Endodermal cell (in vitro differentiated cells): ENCODE results near the gene ANKRD31. TPM values are rescaled to one million over a fixed set of nuclear protein-coding genes. Genes with fewer than 3 reads are reported as not detected.

Source experiments
- DNase-seq: peaks from one replicate; pipeline ENCODE4 v3.0.0-alpha.2; 2017
- H3K27ac ChIP-seq: 2 replicates; pipeline ENCODE4 v1.5.1; 2013; ENCODE audit warnings: mild to moderate bottlenecking, low read depth, low read length, moderate library complexity
- H3K27me3 ChIP-seq: 2 replicates; pipeline ENCODE4 v1.6.1; 2013; ENCODE audit warnings: mild to moderate bottlenecking, low read length, moderate library complexity; ENCODE audit not compliant: insufficient read depth, control insufficient read depth, poor library complexity, severe bottlenecking
- H3K36me3 ChIP-seq: 2 replicates; pipeline ENCODE4 v1.7.0; 2013; ENCODE audit warnings: mild to moderate bottlenecking, low read length, moderate library complexity; ENCODE audit not compliant: control insufficient read depth, insufficient read depth
- H3K4me1 ChIP-seq: one replicate; pipeline ENCODE4 v1.7.0; 2013; ENCODE audit warnings: low read length; ENCODE audit not compliant: control insufficient read depth, insufficient read depth
- H3K4me3 ChIP-seq: 2 replicates; pipeline ENCODE4 v1.5.1; 2013; ENCODE audit warnings: mild to moderate bottlenecking, low read length, moderate library complexity
- H3K9ac ChIP-seq: 2 replicates; pipeline ENCODE4 v1.6.1; 2013; ENCODE audit warnings: mild to moderate bottlenecking, low read length, moderate library complexity; ENCODE audit not compliant: poor library complexity, severe bottlenecking; ENCODE audit errors: extremely low read depth
- H3K9me3 ChIP-seq: 2 replicates; pipeline ENCODE4 v1.6.1; 2013; ENCODE audit warnings: mild to moderate bottlenecking, low read length, moderate library complexity; ENCODE audit not compliant: control insufficient read depth
- H3K27ac Mint-ChIP-seq: 2 replicates; pipeline ENCODE4 v1.8.0; 2020; ENCODE audit warnings: mixed read lengths
- H3K27me3 Mint-ChIP-seq: 2 replicates; pipeline ENCODE4 v1.8.0; 2021; ENCODE audit warnings: mild to moderate bottlenecking, mixed read lengths; ENCODE audit not compliant: insufficient read depth
- H3K36me3 Mint-ChIP-seq: 2 replicates; pipeline ENCODE4 v1.8.0; 2020; ENCODE audit warnings: low read depth, mixed read lengths
- H3K4me1 Mint-ChIP-seq: 2 replicates; pipeline ENCODE4 v1.8.0; 2020; ENCODE audit warnings: mixed read lengths
- H3K4me3 Mint-ChIP-seq: 2 replicates; pipeline ENCODE4 v1.8.0; 2020; ENCODE audit warnings: mild to moderate bottlenecking, moderate library complexity, mixed read lengths
- H3K9me3 Mint-ChIP-seq: 2 replicates; pipeline ENCODE4 v1.8.0; 2020; ENCODE audit warnings: mild to moderate bottlenecking, mixed read lengths
- WGBS, 2 experiments: methylation state at CpG; one replicate each; pipeline versions ENCODE4 v1.1.5 to v1.1.7; 2013; ENCODE audit warnings: missing lambda C conversion rate in 2 of 2, mixed read lengths in 1 of 2; ENCODE audit not compliant: insufficient coverage in 1 of 2, insufficient read length in 1 of 2; 5-methylcytosine and 5-hydroxymethylcytosine counted together
- total RNA-seq, 2 donors: library from RNA; stranded (reverse); fragmentation: NEBNext Ultra II Directional in 1 of 2; extraction: Animal tissue kit (Norgen Biotek cat#: 25700) in 1 of 2; gene quantifications; 2 replicates in 1 of 2; 3 replicates in 1 of 2; pipeline ENCODE4 v1.2.1, GENCODE V29; 2021
- TF ChIP-seq, protein P1 (sequence below): fragments of 200-600 bp; sonication (generic); conservative IDR thresholded peaks from 2 replicates; pipeline ENCODE4 v1.5.0; 2021; ENCODE audit warnings: antibody characterized with exemption, mild to moderate bottlenecking

Gene ANKRD31
- total RNA-seq, 2 donors from 2014 or later = 0.13 to 0.29 TPM

DNA sequence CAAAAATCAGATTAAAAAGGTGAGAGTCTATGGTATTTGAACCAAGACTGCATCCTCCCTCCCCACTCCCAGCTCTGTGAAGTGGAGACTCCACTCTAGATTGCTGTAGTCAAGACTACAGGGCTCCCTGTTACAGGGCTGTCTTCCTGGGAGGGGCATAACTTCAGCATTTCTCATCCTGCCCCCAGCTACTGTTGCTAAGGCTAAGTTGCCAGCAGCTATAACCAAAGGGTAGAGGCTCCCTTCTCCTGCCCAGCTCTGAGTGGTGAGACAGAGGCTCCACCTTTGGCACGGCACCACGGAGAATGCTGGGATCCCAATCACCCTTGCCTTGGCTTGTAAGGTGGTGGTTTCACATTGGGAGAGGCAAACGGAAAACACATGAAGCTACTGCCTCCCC lies 145.1 kb downstream of the ANKRD31 start:
- DNase-seq = no peak
- Histone ChIP-seq H3K27ac (no peak overlapping the region), H3K36me3 (no peaks in the 10 kb centered on the region), H3K4me1 (peaks cover 10% of the 10 kb centered on the region), H3K27me3 (no peaks in the 10 kb centered on the region), H3K4me3 (no peak overlapping the region), H3K9ac (no peak overlapping the region), H3K9me3 (no peaks in the 10 kb centered on the region)
- TF ChIP-seq, protein P1, sequence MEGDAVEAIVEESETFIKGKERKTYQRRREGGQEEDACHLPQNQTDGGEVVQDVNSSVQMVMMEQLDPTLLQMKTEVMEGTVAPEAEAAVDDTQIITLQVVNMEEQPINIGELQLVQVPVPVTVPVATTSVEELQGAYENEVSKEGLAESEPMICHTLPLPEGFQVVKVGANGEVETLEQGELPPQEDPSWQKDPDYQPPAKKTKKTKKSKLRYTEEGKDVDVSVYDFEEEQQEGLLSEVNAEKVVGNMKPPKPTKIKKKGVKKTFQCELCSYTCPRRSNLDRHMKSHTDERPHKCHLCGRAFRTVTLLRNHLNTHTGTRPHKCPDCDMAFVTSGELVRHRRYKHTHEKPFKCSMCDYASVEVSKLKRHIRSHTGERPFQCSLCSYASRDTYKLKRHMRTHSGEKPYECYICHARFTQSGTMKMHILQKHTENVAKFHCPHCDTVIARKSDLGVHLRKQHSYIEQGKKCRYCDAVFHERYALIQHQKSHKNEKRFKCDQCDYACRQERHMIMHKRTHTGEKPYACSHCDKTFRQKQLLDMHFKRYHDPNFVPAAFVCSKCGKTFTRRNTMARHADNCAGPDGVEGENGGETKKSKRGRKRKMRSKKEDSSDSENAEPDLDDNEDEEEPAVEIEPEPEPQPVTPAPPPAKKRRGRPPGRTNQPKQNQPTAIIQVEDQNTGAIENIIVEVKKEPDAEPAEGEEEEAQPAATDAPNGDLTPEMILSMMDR = no peak
- Mint-ChIP-seq H3K27ac (no peak overlapping the region), H3K27me3 (peaks cover 2% of the 10 kb centered on the region), H3K4me1 (peaks cover 6% of the 10 kb centered on the region), H3K4me3 (no peak overlapping the region), H3K36me3 (no peaks in the 10 kb centered on the region), H3K9me3 (peaks cover under 1% of the 10 kb centered on the region)
- WGBS, 2 experiments = 91 to 100% methylated on average over 1 to 3 of the region's 3 CpGs

GRCh38 chr5:75089662-75090061 lies 147.0 kb downstream of the ANKRD31 start:
- H3K4me1 ChIP-seq = peaks cover 10% of the 10 kb centered on the region
- Mint-ChIP-seq H3K9me3 (no peaks in the 10 kb centered on the region), H3K27me3 (peaks cover 2% of the 10 kb centered on the region), H3K4me1 (peaks cover 6% of the 10 kb centered on the region), H3K27ac (no peak overlapping the region), H3K36me3 (no peaks in the 10 kb centered on the region), H3K4me3 (no peak overlapping the region)
- H3K36me3 ChIP-seq = no peaks in the 10 kb centered on the region
- TF ChIP-seq, protein P1 = no peak
- 80% methylated on average over 1 of the region's 1 CpG; no CpG with 5 or more reads in 1 of the 2 experiments for WGBS, 2 experiments
- no peaks in the 10 kb centered on the region for H3K9me3 ChIP-seq
- H3K9ac ChIP-seq = no peak overlapping the region
- no peak overlapping the region for H3K27ac ChIP-seq
- H3K27me3 ChIP-seq = no peaks in the 10 kb centered on the region
- no peak for DNase-seq
- H3K4me3 ChIP-seq = no peak overlapping the region

- Histone ChIP-seq H3K9ac (no peak overlapping the region), H3K27ac (no peak overlapping the region), H3K4me1 (peaks cover 10% of the 10 kb centered on the region), H3K4me3 (no peak overlapping the region), H3K9me3 (peaks cover 2% of the 10 kb centered on the region), H3K27me3 (no peaks in the 10 kb centered on the region), H3K36me3 (no peaks in the 10 kb centered on the region)
- no peak for DNase-seq
- Mint-ChIP-seq H3K27ac (no peak overlapping the region), H3K9me3 (no peaks in the 10 kb centered on the region), H3K4me3 (no peak overlapping the region), H3K27me3 (peaks cover 2% of the 10 kb centered on the region), H3K4me1 (peaks cover 6% of the 10 kb centered on the region), H3K36me3 (no peaks in the 10 kb centered on the region)
- 86 to 91% methylated on average over 1 of the region's 1 CpG for WGBS, 2 experiments
- TF ChIP-seq, protein P1 = no peak
These were observed 147.5 kb downstream of the ANKRD31 start for GRCh38 chr5:75089137-75089536.
